Testis (tissue), 3 donors: ENCODE measurements around the gene KLC1. TPM values are rescaled to one million over a fixed set of nuclear protein-coding genes. Genes with fewer than 3 reads are reported as not detected.
A peak's percentile ranks its signal among the peaks of the same experiment; 100 is the strongest.

Experiments used
- DNase-seq: peaks from one replicate; pipeline ENCODE4 v3.0.0-alpha.2; 2019
- H3K27ac ChIP-seq, 2 donors: fragments of 200-600 bp; sonication (generic); one replicate each; pipeline ENCODE4 v1.5.1; 2019
- H3K27me3 ChIP-seq: fragments of 200-600 bp; sonication (generic); one replicate; pipeline ENCODE4 v1.5.1; 2019
- H3K36me3 ChIP-seq: fragments of 200-600 bp; sonication (generic); one replicate; pipeline ENCODE4 v1.5.1; 2017; ENCODE audit warnings: low read depth; ENCODE audit errors: missing control alignments
- H3K4me1 ChIP-seq: fragments of 200-600 bp; sonication (generic); one replicate; pipeline ENCODE4 v1.5.1; 2019
- H3K4me3 ChIP-seq, 2 donors: fragments of 200-600 bp; sonication (generic); one replicate each; pipeline ENCODE4 v1.5.1; 2017 to 2019
- H3K9me3 ChIP-seq: fragments of 200-600 bp; sonication (generic); one replicate; pipeline ENCODE4 v1.5.1; 2017
- CTCF ChIP-seq, 3 experiments: fragments of 450-650 bp in 2 of 3; fragments of 200-600 bp in 1 of 3; sonication (generic) in 1 of 3; IDR thresholded peaks; one replicate each; pipeline ENCODE4 v1.5.1; 2016 to 2019; ENCODE audit warnings: antibody characterized with exemption in 3 of 3, mild to moderate bottlenecking in 2 of 3, moderate library complexity in 1 of 3
- POLR2A ChIP-seq: fragments of 450-650 bp; IDR thresholded peaks from one replicate; pipeline ENCODE4 v1.6.1; 2017; ENCODE audit warnings: antibody characterized with exemption, mild to moderate bottlenecking, moderate library complexity
- WGBS, 2 donors: methylation state at CpG; one replicate each; pipeline ENCODE4 v1.1.5; 2018; 5-methylcytosine and 5-hydroxymethylcytosine counted together
- intact Hi-C: fragments of 100-400 bp; cut with DNase I; formaldehyde crosslinking; loops from one replicate; pipeline ENCODE4 v1.15.1; 2023; ENCODE audit warnings: low total_unique reads
- polyA plus RNA-seq: library from polyadenylated mRNA; stranded (reverse); fragments of 350-450 nt; fragmentation: Illumina TruSeq; extraction: RNeasy Lipid Tissue Mini Kit (QIAGEN cat#74804); gene quantifications from one replicate; pipeline ENCODE4 v1.2.3, GENCODE V29; 2014; ENCODE audit warnings: low read depth, low replicate concordance; ENCODE audit not compliant: insufficient read depth
- total RNA-seq, 2 donors: library from RNA; depleted of rRNA; stranded (reverse); fragments of >200 nt; gene quantifications; one replicate each; pipeline ENCODE4 v1.2.3, GENCODE V29; 2016

The KLC1 gene
- total and polyA plus RNA-seq, 3 donors from 2014 or later: 92.9 to 473 (median 379) TPM

GRCh38 chr14:103741876-103742275, 112.9 kb downstream of the KLC1 start:
- no peak for TF ChIP-seq POLR2A
- TF ChIP-seq CTCF (IDR thresholded peaks at IDR 0.05): no peak
- no peaks in the 10 kb centered on the region for H3K9me3 ChIP-seq
- 65 to 92% methylated on average over 3 to 9 of the region's 9 CpGs for WGBS, 2 donors
- intact Hi-C loops: no loop called here
- DNase-seq: no peak
- H3K27me3 ChIP-seq: no peaks in the 10 kb centered on the region
- no peaks in the 10 kb centered on the region for H3K36me3 ChIP-seq
- H3K27ac ChIP-seq: peak overlapping the region in 1 of 2 donors; percentile 15
- H3K4me3 ChIP-seq: no peak overlapping the region
- H3K4me1 ChIP-seq: peaks cover 24% of the 10 kb centered on the region

DNA sequence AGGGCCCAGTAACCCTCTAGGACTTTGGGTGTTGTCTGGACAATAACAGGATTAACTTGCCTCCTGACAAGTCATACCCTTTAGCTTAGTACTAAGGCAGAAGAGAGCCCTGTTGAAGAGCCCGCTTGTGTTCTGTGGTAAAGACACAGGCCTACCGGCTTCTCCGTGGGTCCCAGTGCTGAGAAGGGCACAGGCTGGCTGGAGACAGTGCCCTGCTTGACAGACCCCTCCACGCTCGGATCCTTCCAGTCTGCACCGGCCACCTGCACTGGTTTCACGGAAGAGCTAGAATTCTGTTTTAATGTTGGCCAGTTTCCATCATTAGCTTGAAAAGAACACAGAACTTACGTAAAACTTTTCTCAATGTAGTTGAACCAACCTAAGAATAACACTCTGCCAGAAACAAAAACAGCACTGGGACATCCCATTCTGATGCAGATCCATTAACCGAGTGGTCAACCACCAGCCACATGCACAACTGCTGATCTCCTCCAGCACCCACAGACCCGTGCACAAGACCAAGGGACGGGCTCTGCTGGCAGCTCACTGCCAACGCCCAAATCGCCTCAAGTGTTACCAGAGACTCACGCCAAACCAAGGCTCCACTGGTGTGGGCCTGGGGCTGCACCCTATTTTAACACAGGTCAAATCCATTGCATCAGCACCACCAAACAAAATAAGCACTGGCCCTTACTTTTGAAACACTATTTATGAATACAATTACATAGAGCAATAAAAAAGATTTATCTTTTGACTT, 113.7 kb downstream of the KLC1 start:
- no peak overlapping the region for H3K27ac ChIP-seq
- H3K9me3 ChIP-seq: no peaks in the 10 kb centered on the region
- no peak for DNase-seq
- H3K27me3 ChIP-seq: no peaks in the 10 kb centered on the region
- 85 to 88% methylated on average over 14 of the region's 14 CpGs for WGBS, 2 donors
- H3K36me3 ChIP-seq: no peaks in the 10 kb centered on the region
- no peak overlapping the region for H3K4me3 ChIP-seq
- H3K4me1 ChIP-seq: peaks cover 18% of the 10 kb centered on the region
- TF ChIP-seq POLR2A (no peak), CTCF (IDR thresholded peaks at IDR 0.05) (no peak)
- intact Hi-C loops: no loop called here

DNA sequence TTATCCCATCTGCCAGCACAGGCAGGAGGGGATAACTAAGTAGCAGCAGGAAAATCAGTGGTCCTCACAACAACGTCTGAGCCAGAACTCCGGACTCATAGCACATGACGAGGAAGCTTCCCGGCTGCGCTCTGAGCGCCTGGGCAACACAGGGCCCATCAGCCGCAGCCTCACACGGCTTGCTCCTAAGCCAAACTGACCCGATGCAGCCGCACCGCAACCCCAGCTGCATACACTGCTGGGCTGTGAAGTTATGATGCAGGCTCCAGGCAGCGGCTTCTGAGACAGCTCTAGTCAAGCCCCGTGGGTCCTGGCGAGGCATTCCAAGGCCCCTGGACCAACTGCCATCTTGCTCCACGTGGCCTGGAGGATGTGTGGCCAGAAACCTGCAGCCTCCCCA, 114.7 kb downstream of the KLC1 start:
- Histone ChIP-seq H3K9me3 (no peaks in the 10 kb centered on the region), H3K27me3 (no peaks in the 10 kb centered on the region), H3K4me1 (peaks cover 18% of the 10 kb centered on the region), H3K27ac (no peak overlapping the region), H3K36me3 (no peaks in the 10 kb centered on the region), H3K4me3 (no peak overlapping the region)
- intact Hi-C loops: no loop called here
- 79% methylated on average over 15 of the region's 15 CpGs; no CpG with 5 or more reads in 1 of the 2 donors for WGBS, 2 donors
- TF ChIP-seq CTCF (IDR thresholded peaks at IDR 0.05): no peak
- TF ChIP-seq POLR2A: no peak
- no peak for DNase-seq

DNA sequence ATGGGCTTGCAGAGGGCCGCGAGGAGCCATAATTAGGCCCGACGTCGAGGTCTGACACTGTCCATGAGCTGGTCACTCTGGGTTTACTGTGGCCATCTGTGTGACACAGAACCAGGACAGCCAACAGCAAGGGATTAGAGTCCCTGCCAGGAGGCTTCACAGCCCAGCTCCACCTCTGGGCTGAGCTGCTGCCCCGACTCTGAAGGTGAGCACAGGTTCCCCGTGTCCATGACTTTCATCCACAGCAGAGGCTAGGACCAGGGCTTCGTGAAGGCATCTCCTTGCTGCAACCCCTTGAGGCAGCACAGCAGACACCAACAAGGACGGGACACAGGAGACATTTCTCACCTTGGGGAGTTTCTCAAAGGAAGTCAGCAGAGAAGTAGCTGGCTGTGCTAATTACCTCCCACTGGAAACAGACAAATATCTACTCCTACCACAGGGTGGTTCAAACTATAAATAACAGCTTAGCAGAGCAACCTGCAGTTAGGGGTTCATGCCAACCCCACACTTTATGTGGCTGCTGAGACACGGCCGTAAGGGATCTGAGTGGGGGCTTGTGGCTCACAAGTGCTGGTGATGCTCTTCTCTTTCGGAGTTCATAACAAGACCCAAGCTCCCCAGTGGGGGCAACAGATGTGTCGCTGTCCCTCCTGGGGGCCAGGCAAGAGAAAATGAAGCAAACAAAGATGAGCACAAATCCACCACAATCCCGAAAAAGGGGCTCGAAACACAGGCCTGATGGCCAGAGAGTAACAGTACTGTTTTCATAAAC, 115.8 kb downstream of the KLC1 start:
- DNase-seq: no peak
- 86 to 88% methylated on average over 15 of the region's 15 CpGs for WGBS, 2 donors
- no peak overlapping the region for H3K4me3 ChIP-seq
- H3K4me1 ChIP-seq: peaks cover 13% of the 10 kb centered on the region
- TF ChIP-seq POLR2A: no peak
- TF ChIP-seq CTCF (IDR thresholded peaks at IDR 0.05): no peak
- H3K27me3 ChIP-seq: no peaks in the 10 kb centered on the region
- H3K9me3 ChIP-seq: no peaks in the 10 kb centered on the region
- no peak overlapping the region for H3K27ac ChIP-seq
- intact Hi-C loops: no loop called here
- no peaks in the 10 kb centered on the region for H3K36me3 ChIP-seq
